ENCODE data around the gene GPC6.

DNA sequence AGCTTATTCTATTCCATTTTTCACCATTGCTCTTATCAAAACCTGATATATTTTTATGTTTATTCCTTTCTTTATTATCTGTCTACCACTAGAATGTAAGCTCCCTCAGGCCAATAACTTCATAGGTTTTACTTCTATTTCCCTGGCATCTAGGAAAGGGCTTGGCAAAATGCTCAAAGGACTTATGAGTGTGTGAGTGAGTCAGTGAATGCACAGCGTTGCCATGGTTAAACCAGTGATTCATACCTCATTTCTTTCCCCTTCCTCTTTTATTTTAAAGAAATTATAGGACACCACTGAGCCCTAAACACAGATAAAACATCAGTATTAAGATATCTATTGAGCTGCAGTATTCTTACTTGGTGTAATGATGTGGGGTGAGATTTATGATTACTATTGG, 162.1 kb downstream of the GPC6 start:
- TF ChIP-seq, protein P1, sequence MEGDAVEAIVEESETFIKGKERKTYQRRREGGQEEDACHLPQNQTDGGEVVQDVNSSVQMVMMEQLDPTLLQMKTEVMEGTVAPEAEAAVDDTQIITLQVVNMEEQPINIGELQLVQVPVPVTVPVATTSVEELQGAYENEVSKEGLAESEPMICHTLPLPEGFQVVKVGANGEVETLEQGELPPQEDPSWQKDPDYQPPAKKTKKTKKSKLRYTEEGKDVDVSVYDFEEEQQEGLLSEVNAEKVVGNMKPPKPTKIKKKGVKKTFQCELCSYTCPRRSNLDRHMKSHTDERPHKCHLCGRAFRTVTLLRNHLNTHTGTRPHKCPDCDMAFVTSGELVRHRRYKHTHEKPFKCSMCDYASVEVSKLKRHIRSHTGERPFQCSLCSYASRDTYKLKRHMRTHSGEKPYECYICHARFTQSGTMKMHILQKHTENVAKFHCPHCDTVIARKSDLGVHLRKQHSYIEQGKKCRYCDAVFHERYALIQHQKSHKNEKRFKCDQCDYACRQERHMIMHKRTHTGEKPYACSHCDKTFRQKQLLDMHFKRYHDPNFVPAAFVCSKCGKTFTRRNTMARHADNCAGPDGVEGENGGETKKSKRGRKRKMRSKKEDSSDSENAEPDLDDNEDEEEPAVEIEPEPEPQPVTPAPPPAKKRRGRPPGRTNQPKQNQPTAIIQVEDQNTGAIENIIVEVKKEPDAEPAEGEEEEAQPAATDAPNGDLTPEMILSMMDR (conservative IDR thresholded peaks at IDR 0.05; ENCODE audit: low read length) = no peak
- TF ChIP-seq EZH2phosphoT487 (IDR thresholded peaks at IDR 0.05; ENCODE audit: borderline replicate concordance, low read depth, low read length) = no peak

All from OCI-LY7 (cell line).